IMR-90 (cell line): ENCODE measurements around the gene CAMK4.

Experiments used
- CEBPB ChIP-seq: IDR thresholded peaks from 2 replicates; pipeline ENCODE4 v1.6.1; 2012; ENCODE audit warnings: low read depth, low read length, improper control_type of control experiment
- MAFK ChIP-seq: IDR thresholded peaks from 2 replicates; pipeline ENCODE4 v1.6.1; 2012; ENCODE audit warnings: low read depth, low read length, improper control_type of control experiment
- MAZ ChIP-seq: IDR thresholded peaks from 2 replicates; pipeline ENCODE4 v1.6.1; 2012; ENCODE audit warnings: low read depth, mild to moderate bottlenecking, low read length, improper control_type of control experiment, moderate library complexity, borderline replicate concordance
- POLR2A ChIP-seq: IDR thresholded peaks from 2 replicates; pipeline ENCODE4 v1.6.1; 2012; ENCODE audit warnings: mild to moderate bottlenecking, low read depth, low read length
- SMC3 ChIP-seq: fragments of 150-350 bp; IDR thresholded peaks from 2 replicates; pipeline ENCODE4 v1.6.1; 2016; ENCODE audit warnings: low read depth, mild to moderate bottlenecking, antibody characterized with exemption, low read length, moderate library complexity
- TF ChIP-seq, protein P1 (sequence below): conservative IDR thresholded peaks from 2 replicates; pipeline ENCODE4 v1.5.1; 2012; ENCODE audit warnings: mild to moderate bottlenecking, low read depth, low read length, improper control_type of control experiment
- TF ChIP-seq, protein P2 (sequence below): fragments of 150-350 bp; IDR thresholded peaks from 2 replicates; pipeline ENCODE4 v1.6.1; 2016; ENCODE audit warnings: low read depth, mild to moderate bottlenecking, low read length, moderate library complexity, borderline replicate concordance
- TF ChIP-seq, protein P3 (sequence below): fragments of 150-350 bp; IDR thresholded peaks from 2 replicates; pipeline ENCODE4 v1.6.1; 2017; ENCODE audit warnings: mild to moderate bottlenecking, antibody characterized with exemption, low read length, low read depth

DNA sequence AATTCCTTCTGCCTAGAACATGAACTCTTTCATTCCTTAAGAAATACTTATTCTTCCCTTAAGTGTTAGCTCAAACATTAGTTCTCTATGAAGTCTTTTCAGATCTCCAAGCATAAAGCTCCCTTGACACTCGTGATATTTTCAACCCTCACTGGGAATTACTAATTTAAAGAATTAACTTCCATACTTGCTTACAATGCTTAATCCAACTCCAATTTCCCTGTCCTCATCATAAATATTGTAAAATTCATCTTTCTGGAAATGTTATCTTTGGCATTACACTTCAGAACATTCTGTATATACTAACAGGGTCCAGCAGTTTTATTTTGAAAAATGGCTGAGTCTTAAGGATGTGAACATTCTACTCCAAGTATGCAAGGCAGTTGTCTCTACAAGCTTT lies 280.9 kb downstream of the CAMK4 start:
- TF ChIP-seq, protein P1, sequence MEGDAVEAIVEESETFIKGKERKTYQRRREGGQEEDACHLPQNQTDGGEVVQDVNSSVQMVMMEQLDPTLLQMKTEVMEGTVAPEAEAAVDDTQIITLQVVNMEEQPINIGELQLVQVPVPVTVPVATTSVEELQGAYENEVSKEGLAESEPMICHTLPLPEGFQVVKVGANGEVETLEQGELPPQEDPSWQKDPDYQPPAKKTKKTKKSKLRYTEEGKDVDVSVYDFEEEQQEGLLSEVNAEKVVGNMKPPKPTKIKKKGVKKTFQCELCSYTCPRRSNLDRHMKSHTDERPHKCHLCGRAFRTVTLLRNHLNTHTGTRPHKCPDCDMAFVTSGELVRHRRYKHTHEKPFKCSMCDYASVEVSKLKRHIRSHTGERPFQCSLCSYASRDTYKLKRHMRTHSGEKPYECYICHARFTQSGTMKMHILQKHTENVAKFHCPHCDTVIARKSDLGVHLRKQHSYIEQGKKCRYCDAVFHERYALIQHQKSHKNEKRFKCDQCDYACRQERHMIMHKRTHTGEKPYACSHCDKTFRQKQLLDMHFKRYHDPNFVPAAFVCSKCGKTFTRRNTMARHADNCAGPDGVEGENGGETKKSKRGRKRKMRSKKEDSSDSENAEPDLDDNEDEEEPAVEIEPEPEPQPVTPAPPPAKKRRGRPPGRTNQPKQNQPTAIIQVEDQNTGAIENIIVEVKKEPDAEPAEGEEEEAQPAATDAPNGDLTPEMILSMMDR = no peak
- TF ChIP-seq POLR2A (no peak), MAFK (no peak), CEBPB (no peak), SMC3 (no peak), MAZ (no peak)
- TF ChIP-seq, protein P2, sequence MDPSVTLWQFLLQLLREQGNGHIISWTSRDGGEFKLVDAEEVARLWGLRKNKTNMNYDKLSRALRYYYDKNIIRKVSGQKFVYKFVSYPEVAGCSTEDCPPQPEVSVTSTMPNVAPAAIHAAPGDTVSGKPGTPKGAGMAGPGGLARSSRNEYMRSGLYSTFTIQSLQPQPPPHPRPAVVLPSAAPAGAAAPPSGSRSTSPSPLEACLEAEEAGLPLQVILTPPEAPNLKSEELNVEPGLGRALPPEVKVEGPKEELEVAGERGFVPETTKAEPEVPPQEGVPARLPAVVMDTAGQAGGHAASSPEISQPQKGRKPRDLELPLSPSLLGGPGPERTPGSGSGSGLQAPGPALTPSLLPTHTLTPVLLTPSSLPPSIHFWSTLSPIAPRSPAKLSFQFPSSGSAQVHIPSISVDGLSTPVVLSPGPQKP = no peak
- TF ChIP-seq, protein P3, sequence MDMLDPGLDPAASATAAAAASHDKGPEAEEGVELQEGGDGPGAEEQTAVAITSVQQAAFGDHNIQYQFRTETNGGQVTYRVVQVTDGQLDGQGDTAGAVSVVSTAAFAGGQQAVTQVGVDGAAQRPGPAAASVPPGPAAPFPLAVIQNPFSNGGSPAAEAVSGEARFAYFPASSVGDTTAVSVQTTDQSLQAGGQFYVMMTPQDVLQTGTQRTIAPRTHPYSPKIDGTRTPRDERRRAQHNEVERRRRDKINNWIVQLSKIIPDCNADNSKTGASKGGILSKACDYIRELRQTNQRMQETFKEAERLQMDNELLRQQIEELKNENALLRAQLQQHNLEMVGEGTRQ = no peak
